K562 (cell line): Measurements from ENCODE around the gene AIG1. TPM values are rescaled to one million over a fixed set of nuclear protein-coding genes. Genes with fewer than 3 reads are reported as not detected.

Experiments used
- ARID1B ChIP-seq: fragments of 450-650 bp; IDR thresholded peaks from 2 replicates; pipeline ENCODE4 v1.6.1; 2016; ENCODE audit warnings: antibody characterized with exemption, mild to moderate bottlenecking, inconsistent platforms
- CHD4 ChIP-seq: fragments of 200-600 bp; sonication (generic); IDR thresholded peaks from 3 replicates; pipeline ENCODE4 v1.6.1; 2012; ENCODE audit warnings: low read depth, mild to moderate bottlenecking, mixed read lengths, low read length, inconsistent platforms; ENCODE audit not compliant: insufficient read depth, insufficient replicate concordance, poor library complexity, severe bottlenecking
- EHMT2 ChIP-seq: fragments of 450-650 bp; IDR thresholded peaks from 2 replicates; pipeline ENCODE4 v1.6.1; 2018; ENCODE audit warnings: antibody characterized with exemption
- ERF ChIP-seq: fragments of 450-650 bp; formaldehyde crosslinking; IDR thresholded peaks from 2 replicates; pipeline ENCODE4 v1.4.0; 2020; ENCODE audit warnings: mild to moderate bottlenecking, mixed read lengths
- HDAC2 ChIP-seq: fragments of 450-650 bp; IDR thresholded peaks from 2 replicates; pipeline ENCODE4 v1.6.1; 2016; ENCODE audit warnings: mild to moderate bottlenecking
- ID3 ChIP-seq, 2 experiments: fragments of 250-450 bp in 1 of 2; fragments of 450-650 bp in 1 of 2; sonication (Bioruptor Pico) in 1 of 2; IDR thresholded peaks; 2 replicates each; pipeline versions ENCODE4 v1.6.1 to v1.8.0; 2016 to 2021; ENCODE audit warnings: mild to moderate bottlenecking in 2 of 2, moderate library complexity in 2 of 2, missing compliant biosample characterization in 1 of 2, missing genetic modification characterization in 1 of 2
- KLF6 ChIP-seq: fragments of 250-450 bp; sonication (Bioruptor Pico); IDR thresholded peaks from 2 replicates; pipeline ENCODE4 v1.4.0; 2020; ENCODE audit warnings: mild to moderate bottlenecking, moderate library complexity, borderline replicate concordance
- MTA2 ChIP-seq: fragments of 450-650 bp; IDR thresholded peaks from 2 replicates; pipeline ENCODE4 v1.6.1; 2016; ENCODE audit warnings: low read depth
- NCOA1 ChIP-seq: fragments of 450-650 bp; IDR thresholded peaks from 2 replicates; pipeline ENCODE4 v1.6.1; 2016; ENCODE audit warnings: low read depth
- OTX1 ChIP-seq: fragments of 450-650 bp; formaldehyde crosslinking; IDR thresholded peaks from 2 replicates; pipeline ENCODE4 v1.4.0; 2022; ENCODE audit warnings: mild to moderate bottlenecking
- POU5F1 ChIP-seq: fragments of 150-350 bp; IDR thresholded peaks from 2 replicates; pipeline ENCODE4 v1.6.1; 2014; ENCODE audit warnings: borderline replicate concordance, low read length, low read depth, mild to moderate bottlenecking; ENCODE audit not compliant: partially characterized antibody
- RBM22 ChIP-seq: fragments of 200-400 bp; formaldehyde crosslinking; IDR thresholded peaks from 2 replicates; pipeline ENCODE4 v1.6.1; 2018; ENCODE audit warnings: low read length, low read depth; ENCODE audit not compliant: poor library complexity, severe bottlenecking
- YY1 ChIP-seq, 3 experiments: IDR thresholded peaks; 2 replicates each; pipeline ENCODE4 v1.6.1; 2011; ENCODE audit warnings: low read length in 2 of 3, mild to moderate bottlenecking in 2 of 3, moderate library complexity in 2 of 3, borderline replicate concordance in 1 of 3, control low read depth in 1 of 3, low read depth in 1 of 3; ENCODE audit not compliant: insufficient read depth in 3 of 3, insufficient replicate concordance in 2 of 3, control insufficient read depth in 1 of 3, insufficient read length in 1 of 3; ENCODE audit errors: extremely low read depth in 1 of 3
- ZNF41 ChIP-seq: fragments of 250-450 bp; sonication (Bioruptor Pico); conservative IDR thresholded peaks from 2 replicates; pipeline ENCODE4 v1.4.0; 2020; ENCODE audit warnings: mild to moderate bottlenecking
- ZNF444 ChIP-seq: fragments of 250-450 bp; sonication (Bioruptor Pico); IDR thresholded peaks from 2 replicates; pipeline ENCODE4 v1.4.0; 2020; ENCODE audit warnings: mild to moderate bottlenecking, moderate library complexity
- ZNF589 ChIP-seq: fragments of 200-800 bp; sonication (Bioruptor generic); IDR thresholded peaks from 2 replicates; pipeline ENCODE4 v1.6.1; 2016; ENCODE audit warnings: low read depth, missing genetic modification characterization, missing compliant biosample characterization
- ZNF76 ChIP-seq: fragments of 250-450 bp; sonication (Bioruptor Pico); IDR thresholded peaks from 2 replicates; pipeline ENCODE4 v1.4.0; 2020; ENCODE audit warnings: mild to moderate bottlenecking, moderate library complexity, borderline replicate concordance
- polyA plus RNA-seq, 8 experiments: library from polyadenylated mRNA; depleted of rRNA in 4 of 8; stranded (reverse) in 5 of 8; unstranded in 3 of 8; fragments of >200 nt; fragmentation: Nextera tagmentation in 2 of 8; fragmentation: Illumina TruSeq in 1 of 8; extraction: Ambion mirVana in 2 of 8; extraction: Trizol in 1 of 8; gene quantifications; 2 replicates each; pipeline versions ENCODE4 v1.2.1 to v1.2.3, GENCODE V29; 2011 to 2014; ENCODE audit warnings: inconsistent platforms in 1 of 8, missing spikeins in 1 of 8
- total RNA-seq, 7 experiments: library from RNA; depleted of rRNA in 6 of 7; stranded (reverse); fragments of >200 nt in 6 of 7; fragmentation: Illumina TruSeq in 2 of 7; extraction: Trizol in 2 of 7; gene quantifications; 2 replicates each; pipeline versions ENCODE4 v1.2.1 to v1.2.3, GENCODE V29; 2011 to 2021; ENCODE audit warnings: low replicate concordance in 1 of 7
- TF ChIP-seq, protein P1 (sequence below): fragments of 250-450 bp; sonication (Bioruptor Pico); IDR thresholded peaks from 2 replicates; pipeline ENCODE4 v1.4.0; 2020
- TF ChIP-seq, protein P2 (sequence below): fragments of 250-450 bp; sonication (Bioruptor Pico); IDR thresholded peaks from 2 replicates; pipeline ENCODE4 v1.8.0; 2022; ENCODE audit warnings: moderate library complexity, mild to moderate bottlenecking, inconsistent platforms
- TF ChIP-seq, protein P3 (sequence below): IDR thresholded peaks from 2 replicates; pipeline ENCODE4 v1.6.1; 2011; ENCODE audit not compliant: insufficient read length; ENCODE audit errors: extremely low read depth

Gene AIG1
- total and polyA plus RNA-seq, 9 of the 15 experiments (the other 6 are each of a cell fraction or from before 2014, with no cell fraction given) = 74.8 to 333 (median 127) TPM

GRCh38 chr6:143064951-143065683, 4.4 kb downstream of the AIG1 start (continued):
- TF ChIP-seq, protein P1, sequence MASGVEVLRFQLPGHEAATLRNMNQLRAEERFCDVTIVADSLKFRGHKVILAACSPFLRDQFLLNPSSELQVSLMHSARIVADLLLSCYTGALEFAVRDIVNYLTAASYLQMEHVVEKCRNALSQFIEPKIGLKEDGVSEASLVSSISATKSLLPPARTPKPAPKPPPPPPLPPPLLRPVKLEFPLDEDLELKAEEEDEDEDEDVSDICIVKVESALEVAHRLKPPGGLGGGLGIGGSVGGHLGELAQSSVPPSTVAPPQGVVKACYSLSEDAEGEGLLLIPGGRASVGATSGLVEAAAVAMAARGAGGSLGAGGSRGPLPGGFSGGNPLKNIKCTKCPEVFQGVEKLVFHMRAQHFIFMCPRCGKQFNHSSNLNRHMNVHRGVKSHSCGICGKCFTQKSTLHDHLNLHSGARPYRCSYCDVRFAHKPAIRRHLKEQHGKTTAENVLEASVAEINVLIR (CRISPR knock-in tag) = peak; percentile 66
- TF ChIP-seq NCOA1 (peak; percentile 69), HDAC2 (peak; percentile 51; the same call in 1 of the 2 replicates), RBM22 (no peak), KLF6 (CRISPR knock-in tag) (peak; percentile 95), ZNF76 (CRISPR knock-in tag) (peak; percentile 85), YY1 (IDR thresholded peaks at IDR 0.05; ENCODE audit: borderline replicate concordance in 1 of 3, control insufficient read depth in 1 of 3, extremely low read depth in 1 of 3, insufficient read depth in 3 of 3, insufficient read length in 1 of 3, insufficient replicate concordance in 2 of 3, low read depth in 1 of 3, low read length in 2 of 3) (peak in 2 of 3 experiments; percentile 23 to 74), OTX1 (CRISPR knock-in tag) (peak; percentile 37; the same call in 1 of the 2 replicates), ARID1B (peak; percentile 82), MTA2 (0 out of 2 replicates have a peak, but pooled peaks have one; percentile 8), POU5F1 (no peak), CHD4 (peak; percentile 35), ID3 (CRISPR knock-in tag; IDR thresholded peaks at IDR 0.05) (no peak), ID3 (tag; IDR thresholded peaks at IDR 0.05) (peak; percentile 90), ERF (CRISPR knock-in tag) (0 out of 2 replicates have a peak, but pooled peaks have one; percentile 75), EHMT2 (peak; percentile 83), ZNF444 (CRISPR knock-in tag) (peak; percentile 80), ZNF41 (CRISPR knock-in tag) (peak; percentile 92), ZNF589 (CRISPR knock-in tag) (peak; percentile 86)
- TF ChIP-seq, protein P2, sequence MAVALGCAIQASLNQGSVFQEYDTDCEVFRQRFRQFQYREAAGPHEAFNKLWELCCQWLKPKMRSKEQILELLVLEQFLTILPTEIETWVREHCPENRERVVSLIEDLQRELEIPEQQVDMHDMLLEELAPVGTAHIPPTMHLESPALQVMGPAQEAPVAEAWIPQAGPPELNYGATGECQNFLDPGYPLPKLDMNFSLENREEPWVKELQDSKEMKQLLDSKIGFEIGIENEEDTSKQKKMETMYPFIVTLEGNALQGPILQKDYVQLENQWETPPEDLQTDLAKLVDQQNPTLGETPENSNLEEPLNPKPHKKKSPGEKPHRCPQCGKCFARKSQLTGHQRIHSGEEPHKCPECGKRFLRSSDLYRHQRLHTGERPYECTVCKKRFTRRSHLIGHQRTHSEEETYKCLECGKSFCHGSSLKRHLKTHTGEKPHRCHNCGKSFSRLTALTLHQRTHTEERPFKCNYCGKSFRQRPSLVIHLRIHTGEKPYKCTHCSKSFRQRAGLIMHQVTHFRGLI = peak; percentile 84
- TF ChIP-seq, protein P3, sequence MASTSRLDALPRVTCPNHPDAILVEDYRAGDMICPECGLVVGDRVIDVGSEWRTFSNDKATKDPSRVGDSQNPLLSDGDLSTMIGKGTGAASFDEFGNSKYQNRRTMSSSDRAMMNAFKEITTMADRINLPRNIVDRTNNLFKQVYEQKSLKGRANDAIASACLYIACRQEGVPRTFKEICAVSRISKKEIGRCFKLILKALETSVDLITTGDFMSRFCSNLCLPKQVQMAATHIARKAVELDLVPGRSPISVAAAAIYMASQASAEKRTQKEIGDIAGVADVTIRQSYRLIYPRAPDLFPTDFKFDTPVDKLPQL = no peak
